Caco-2 (cell line): ENCODE data around the gene DGKB. TPM values are rescaled to one million over a fixed set of nuclear protein-coding genes. Genes with fewer than 3 reads are reported as not detected.

Experiments used
- BruUV-seq: library from RNA; stranded (reverse); fragments of 400-500 nt; replicated peaks from 2 replicates; lab custom pipeline; 2021; lab: Mats Ljungman, UMichigan
- CTCF ChIA-PET: fragments of 300-600 bp; sonication (Branson Sonifier 250); formaldehyde crosslinking; loops from one replicate; lab custom pipeline; 2022; ENCODE audit warnings: antibody characterized with exemption; lab: Charles Lee
- POLR2A ChIA-PET: fragments of 300-600 bp; sonication (Branson Sonifier 250); formaldehyde crosslinking; loops from one replicate; lab custom pipeline; 2022; ENCODE audit warnings: antibody characterized with exemption; lab: Charles Lee
- DNase-seq, 2 experiments: peaks; one replicate each; pipeline versions ENCODE4 v3.0.0 to v3.0.0-alpha.2; 2020 to 2022
- H3K27me3 ChIP-seq: replicated peaks from 2 replicates; pipeline ENCODE4 v1.6.0; 2011; ENCODE audit warnings: low read length; ENCODE audit not compliant: control insufficient read depth, insufficient read depth
- H3K36me3 ChIP-seq: 2 replicates; pipeline ENCODE4 v1.5.1; 2011; ENCODE audit warnings: low read length; ENCODE audit not compliant: control insufficient read depth, insufficient read depth
- H3K4me1 ChIP-seq: fragments of 250-450 bp; sonication (Bioruptor Pico); 2 replicates; pipeline ENCODE4 v1.5.1; 2020; ENCODE audit warnings: mild to moderate bottlenecking
- H3K4me3 ChIP-seq: 2 replicates; pipeline ENCODE4 v1.5.1; 2011; ENCODE audit warnings: low read depth, mild to moderate bottlenecking, control low read depth, low read length
- H3K9me3 ChIP-seq: fragments of 250-450 bp; sonication (Bioruptor Pico); 2 replicates; pipeline ENCODE4 v1.5.1; 2020; ENCODE audit warnings: mild to moderate bottlenecking, moderate library complexity
- H3K27ac Mint-ChIP-seq: one replicate; pipeline ENCODE4 v1.8.0; 2022; ENCODE audit warnings: mixed read lengths; ENCODE audit not compliant: unreplicated experiment
- H3K27me3 Mint-ChIP-seq: one replicate; pipeline ENCODE4 v1.8.0; 2022; ENCODE audit warnings: mixed read lengths; ENCODE audit not compliant: insufficient read depth, unreplicated experiment
- H3K36me3 Mint-ChIP-seq: one replicate; pipeline ENCODE4 v1.8.0; 2022; ENCODE audit warnings: mild to moderate bottlenecking, mixed read lengths; ENCODE audit not compliant: insufficient read depth, unreplicated experiment
- H3K4me1 Mint-ChIP-seq: one replicate; pipeline ENCODE4 v1.8.0; 2022; ENCODE audit warnings: low read depth, mixed read lengths; ENCODE audit not compliant: unreplicated experiment
- H3K4me3 Mint-ChIP-seq: one replicate; pipeline ENCODE4 v1.8.0; 2022; ENCODE audit warnings: mild to moderate bottlenecking, moderate library complexity, mixed read lengths; ENCODE audit not compliant: unreplicated experiment
- H3K9me3 Mint-ChIP-seq: one replicate; pipeline ENCODE4 v1.8.0; 2022; ENCODE audit warnings: mixed read lengths; ENCODE audit not compliant: unreplicated experiment
- intact Hi-C: fragments of 100-400 bp; cut with micrococcal nuclease; formaldehyde crosslinking; loops from one replicate; pipeline ENCODE4 v1.10.0; 2022; ENCODE audit not compliant: unreplicated experiment
- total RNA-seq: library from RNA; stranded (reverse); gene quantifications from 2 replicates; pipeline ENCODE4 v1.2.3, GENCODE V29; 2022
- TF ChIP-seq, protein P1 (sequence below), 2 experiments: fragments of 200-600 bp in 1 of 2; IDR thresholded peaks; 1 replicate in 1 of 2; 2 replicates in 1 of 2; pipeline versions ENCODE4 v1.5.1 to v1.8.0; 2011 to 2022; ENCODE audit warnings: antibody characterized with exemption in 1 of 2, control low read depth in 1 of 2, inconsistent platforms in 1 of 2, low read depth in 1 of 2, low read length in 1 of 2, mild to moderate bottlenecking in 1 of 2, moderate library complexity in 1 of 2; ENCODE audit not compliant: insufficient read depth in 1 of 2, severe bottlenecking in 1 of 2, unreplicated experiment in 1 of 2

Gene DGKB
- total RNA-seq, 1 experiment from 2014 or later, result 0.39 TPM

DNA sequence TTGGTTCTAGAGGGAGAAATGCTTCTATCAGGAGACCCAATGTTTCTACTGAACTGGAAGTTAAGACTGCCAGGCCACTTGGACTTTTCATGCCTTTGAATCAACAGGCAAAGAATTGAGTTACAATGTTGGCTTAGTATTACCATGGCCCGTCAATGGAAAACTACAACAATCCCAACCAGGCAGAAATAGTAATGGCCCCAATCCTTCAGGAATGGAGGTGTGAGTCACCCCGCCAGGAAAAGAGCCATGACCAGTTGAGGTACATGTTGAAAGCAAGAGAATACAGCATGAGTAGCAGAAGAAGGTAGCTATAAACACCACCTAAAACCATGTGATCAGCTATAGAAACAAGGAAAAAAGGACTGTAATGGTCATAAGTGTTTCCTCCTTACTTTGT lies 101.9 kb downstream of the DGKB start:
- no peak overlapping the region for H3K4me3 Mint-ChIP-seq
- H3K27ac Mint-ChIP-seq, result no peak overlapping the region
- BruUV-seq, result no TSS peak
- no peaks in the 10 kb centered on the region for H3K4me1 Mint-ChIP-seq
- POLR2A ChIA-PET, result no interaction called here
- no peaks in the 10 kb centered on the region for H3K27me3 Mint-ChIP-seq
- Histone ChIP-seq H3K9me3 (no peaks in the 10 kb centered on the region), H3K36me3 (no peaks in the 10 kb centered on the region), H3K27me3 (no peaks in the 10 kb centered on the region), H3K4me1 (no peaks in the 10 kb centered on the region), H3K4me3 (no peak overlapping the region)
- H3K9me3 Mint-ChIP-seq, result no peaks in the 10 kb centered on the region
- CTCF ChIA-PET, result no interaction called here
- TF ChIP-seq, protein P1, sequence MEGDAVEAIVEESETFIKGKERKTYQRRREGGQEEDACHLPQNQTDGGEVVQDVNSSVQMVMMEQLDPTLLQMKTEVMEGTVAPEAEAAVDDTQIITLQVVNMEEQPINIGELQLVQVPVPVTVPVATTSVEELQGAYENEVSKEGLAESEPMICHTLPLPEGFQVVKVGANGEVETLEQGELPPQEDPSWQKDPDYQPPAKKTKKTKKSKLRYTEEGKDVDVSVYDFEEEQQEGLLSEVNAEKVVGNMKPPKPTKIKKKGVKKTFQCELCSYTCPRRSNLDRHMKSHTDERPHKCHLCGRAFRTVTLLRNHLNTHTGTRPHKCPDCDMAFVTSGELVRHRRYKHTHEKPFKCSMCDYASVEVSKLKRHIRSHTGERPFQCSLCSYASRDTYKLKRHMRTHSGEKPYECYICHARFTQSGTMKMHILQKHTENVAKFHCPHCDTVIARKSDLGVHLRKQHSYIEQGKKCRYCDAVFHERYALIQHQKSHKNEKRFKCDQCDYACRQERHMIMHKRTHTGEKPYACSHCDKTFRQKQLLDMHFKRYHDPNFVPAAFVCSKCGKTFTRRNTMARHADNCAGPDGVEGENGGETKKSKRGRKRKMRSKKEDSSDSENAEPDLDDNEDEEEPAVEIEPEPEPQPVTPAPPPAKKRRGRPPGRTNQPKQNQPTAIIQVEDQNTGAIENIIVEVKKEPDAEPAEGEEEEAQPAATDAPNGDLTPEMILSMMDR (IDR thresholded peaks at IDR 0.05; ENCODE audit: insufficient read depth in 1 of 2, low read depth in 1 of 2, low read length in 1 of 2, severe bottlenecking in 1 of 2, unreplicated experiment in 1 of 2), result no peak
- intact Hi-C loops, result no loop called here
- no peak for DNase-seq
- H3K36me3 Mint-ChIP-seq, result no peaks in the 10 kb centered on the region

DNA sequence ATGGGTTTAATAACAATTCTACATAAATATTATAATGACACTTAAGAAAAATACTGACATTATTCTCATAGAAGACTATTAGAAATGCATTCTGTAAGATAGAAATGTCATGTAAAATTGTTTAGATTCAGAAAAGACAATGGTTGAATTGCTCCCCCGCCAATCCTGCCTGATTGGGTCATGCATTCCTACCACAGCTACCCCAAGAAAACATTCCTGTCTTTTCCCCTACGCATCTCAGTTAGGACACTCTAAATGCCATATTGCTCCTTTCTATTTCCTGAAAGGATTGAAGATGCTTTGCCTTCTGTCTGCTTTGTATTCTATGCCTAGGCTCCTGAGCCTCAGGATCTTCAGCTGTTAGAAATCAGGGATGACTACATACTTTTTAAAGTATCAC lies 109.4 kb downstream of the DGKB start:
- no TSS peak for BruUV-seq
- no peak overlapping the region for H3K27ac Mint-ChIP-seq
- POLR2A ChIA-PET, result no interaction called here

DNA sequence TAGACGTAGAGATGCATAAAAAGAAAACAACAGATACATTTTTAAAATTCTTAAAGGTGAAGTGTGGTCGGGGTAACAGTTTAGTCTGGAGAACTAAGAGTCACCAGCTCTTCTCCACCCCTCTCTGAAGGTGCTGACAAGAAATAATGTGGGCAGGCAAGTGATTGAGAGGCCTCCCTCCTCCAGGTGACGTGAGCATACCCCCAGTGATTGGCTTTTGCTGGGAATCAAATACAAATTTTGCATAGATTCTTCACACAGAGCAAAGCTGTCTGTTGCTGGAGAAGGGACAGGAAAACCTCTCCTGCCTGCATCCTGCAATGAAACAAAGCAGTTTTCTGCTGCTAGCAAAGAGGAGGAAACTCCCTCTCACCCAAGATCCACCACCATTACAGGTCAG lies 115.0 kb downstream of the DGKB start:
- Histone ChIP-seq H3K36me3 (no peaks in the 10 kb centered on the region), H3K9me3 (no peaks in the 10 kb centered on the region), H3K27me3 (no peaks in the 10 kb centered on the region), H3K4me3 (no peak overlapping the region), H3K4me1 (no peaks in the 10 kb centered on the region)
- CTCF ChIA-PET, result no interaction called here
- no peak for DNase-seq
- BruUV-seq, result no TSS peak
- POLR2A ChIA-PET, result no interaction called here
- Mint-ChIP-seq H3K27ac (no peak overlapping the region), H3K4me1 (no peaks in the 10 kb centered on the region), H3K36me3 (no peaks in the 10 kb centered on the region), H3K4me3 (no peak overlapping the region), H3K9me3 (no peaks in the 10 kb centered on the region), H3K27me3 (no peaks in the 10 kb centered on the region)
- intact Hi-C loops, result no loop called here
- TF ChIP-seq, protein P1 (IDR thresholded peaks at IDR 0.05; ENCODE audit: insufficient read depth in 1 of 2, low read depth in 1 of 2, low read length in 1 of 2, severe bottlenecking in 1 of 2, unreplicated experiment in 1 of 2), result no peak

More for the DNA sequence above, 109.4 kb downstream of the DGKB start:
- H3K27me3 ChIP-seq, result no peaks in the 10 kb centered on the region
- Mint-ChIP-seq H3K27me3 (no peaks in the 10 kb centered on the region), H3K36me3 (no peaks in the 10 kb centered on the region), H3K9me3 (no peaks in the 10 kb centered on the region), H3K4me3 (no peak overlapping the region), H3K4me1 (no peaks in the 10 kb centered on the region)
- H3K36me3 ChIP-seq, result no peaks in the 10 kb centered on the region
- CTCF ChIA-PET, result no interaction called here
- no peaks in the 10 kb centered on the region for H3K4me1 ChIP-seq
- H3K9me3 ChIP-seq, result no peaks in the 10 kb centered on the region
- TF ChIP-seq, protein P1 (IDR thresholded peaks at IDR 0.05; ENCODE audit: insufficient read depth in 1 of 2, low read depth in 1 of 2, low read length in 1 of 2, severe bottlenecking in 1 of 2, unreplicated experiment in 1 of 2), result no peak
- intact Hi-C loops, result no loop called here
- DNase-seq, result no peak
- H3K4me3 ChIP-seq, result no peak overlapping the region
